Mesothelial cell of epicardium (in vitro differentiated cells): ENCODE measurements around the gene TANGO2. TPM values are rescaled to one million over a fixed set of nuclear protein-coding genes. Genes with fewer than 3 reads are reported as not detected.
A peak's percentile ranks its signal among the peaks of the same experiment; 100 is the strongest.

Experiments
- DNase-seq, 2 experiments: peaks; one replicate each; pipeline ENCODE4 v3.0.0; 2021; ENCODE audit warnings: low spot score in 2 of 2; ENCODE audit not compliant: unreplicated experiment in 2 of 2
- H3K27ac Mint-ChIP-seq: 2 replicates; pipeline ENCODE4 v1.8.0; 2021; ENCODE audit warnings: mixed read lengths
- H3K27me3 Mint-ChIP-seq: 2 replicates; pipeline ENCODE4 v1.8.0; 2021; ENCODE audit warnings: low read depth, mixed read lengths
- H3K36me3 Mint-ChIP-seq: 2 replicates; pipeline ENCODE4 v1.8.0; 2021; ENCODE audit warnings: mixed read lengths
- H3K4me1 Mint-ChIP-seq: 2 replicates; pipeline ENCODE4 v1.8.0; 2021; ENCODE audit warnings: mixed read lengths
- H3K4me3 Mint-ChIP-seq: 2 replicates; pipeline ENCODE4 v1.8.0; 2021; ENCODE audit warnings: mild to moderate bottlenecking, moderate library complexity, mixed read lengths
- H3K9me3 Mint-ChIP-seq: 2 replicates; pipeline ENCODE4 v1.8.0; 2021; ENCODE audit warnings: mixed read lengths
- total RNA-seq: library from RNA; stranded (reverse); gene quantifications from 3 replicates; pipeline ENCODE4 v1.2.1, GENCODE V29; 2021
- TF ChIP-seq, protein P1 (sequence below): fragments of 200-600 bp; sonication (generic); IDR thresholded peaks from one replicate; pipeline ENCODE4 v1.5.0; 2021; ENCODE audit warnings: antibody characterized with exemption; ENCODE audit not compliant: unreplicated experiment

The TANGO2 gene
- total RNA-seq, result 13.4 to 17.5 TPM (median 15.6 TPM) in 3 replicates

DNA sequence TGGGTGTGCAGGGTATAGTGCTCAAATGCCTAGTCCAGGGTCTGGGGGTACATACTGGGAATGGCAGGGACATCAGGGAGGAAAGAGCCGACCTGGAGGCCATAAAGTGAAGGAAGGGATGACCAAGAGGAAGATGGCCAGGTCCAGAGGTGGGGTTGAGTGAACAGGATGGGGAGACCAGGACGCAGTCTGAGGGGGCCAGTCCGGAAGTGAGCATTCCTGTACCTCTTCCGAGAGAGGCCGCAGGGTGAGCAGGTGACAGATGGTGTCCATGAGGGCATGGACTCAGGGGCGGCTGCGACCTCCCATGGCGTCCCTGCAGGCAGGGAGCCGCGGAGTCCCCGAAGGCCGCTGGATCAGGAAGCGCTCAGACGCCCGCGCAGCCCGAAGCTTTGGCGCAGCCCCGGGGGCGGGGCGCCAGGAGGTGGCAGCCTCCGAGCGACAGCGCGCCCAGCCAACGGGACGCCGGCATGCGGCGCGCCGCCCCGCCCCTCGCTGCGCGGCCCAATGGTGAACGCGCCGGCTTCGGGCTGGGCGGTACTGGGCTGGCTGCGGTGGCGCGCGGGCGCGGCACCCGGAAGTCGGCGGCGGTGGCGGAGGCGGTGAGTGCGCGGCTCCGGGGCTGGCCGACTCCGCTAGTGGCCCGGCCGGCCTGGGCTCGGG, at the start of gene TANGO2:
TSS of gene TANGO2 (plus strand) at position 578 of the 663 bp plus-strand sequence. CDS start 15,689 bp downstream, outside the sequence.
- Mint-ChIP-seq H3K27ac (no peak within 1 kb of the TSS), H3K4me3 (peak within 1 kb of the TSS; percentile 82), H3K27me3 (peaks cover 40% of the 10 kb centered on the region), H3K9me3 (no peaks in the 10 kb centered on the region), H3K4me1 (peaks cover 9% of the 10 kb centered on the region), H3K36me3 (no peaks in the 10 kb centered on the region)
- TF ChIP-seq, protein P1, sequence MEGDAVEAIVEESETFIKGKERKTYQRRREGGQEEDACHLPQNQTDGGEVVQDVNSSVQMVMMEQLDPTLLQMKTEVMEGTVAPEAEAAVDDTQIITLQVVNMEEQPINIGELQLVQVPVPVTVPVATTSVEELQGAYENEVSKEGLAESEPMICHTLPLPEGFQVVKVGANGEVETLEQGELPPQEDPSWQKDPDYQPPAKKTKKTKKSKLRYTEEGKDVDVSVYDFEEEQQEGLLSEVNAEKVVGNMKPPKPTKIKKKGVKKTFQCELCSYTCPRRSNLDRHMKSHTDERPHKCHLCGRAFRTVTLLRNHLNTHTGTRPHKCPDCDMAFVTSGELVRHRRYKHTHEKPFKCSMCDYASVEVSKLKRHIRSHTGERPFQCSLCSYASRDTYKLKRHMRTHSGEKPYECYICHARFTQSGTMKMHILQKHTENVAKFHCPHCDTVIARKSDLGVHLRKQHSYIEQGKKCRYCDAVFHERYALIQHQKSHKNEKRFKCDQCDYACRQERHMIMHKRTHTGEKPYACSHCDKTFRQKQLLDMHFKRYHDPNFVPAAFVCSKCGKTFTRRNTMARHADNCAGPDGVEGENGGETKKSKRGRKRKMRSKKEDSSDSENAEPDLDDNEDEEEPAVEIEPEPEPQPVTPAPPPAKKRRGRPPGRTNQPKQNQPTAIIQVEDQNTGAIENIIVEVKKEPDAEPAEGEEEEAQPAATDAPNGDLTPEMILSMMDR, result no peak
- peak; percentile 94 to 98 for DNase-seq

DNA sequence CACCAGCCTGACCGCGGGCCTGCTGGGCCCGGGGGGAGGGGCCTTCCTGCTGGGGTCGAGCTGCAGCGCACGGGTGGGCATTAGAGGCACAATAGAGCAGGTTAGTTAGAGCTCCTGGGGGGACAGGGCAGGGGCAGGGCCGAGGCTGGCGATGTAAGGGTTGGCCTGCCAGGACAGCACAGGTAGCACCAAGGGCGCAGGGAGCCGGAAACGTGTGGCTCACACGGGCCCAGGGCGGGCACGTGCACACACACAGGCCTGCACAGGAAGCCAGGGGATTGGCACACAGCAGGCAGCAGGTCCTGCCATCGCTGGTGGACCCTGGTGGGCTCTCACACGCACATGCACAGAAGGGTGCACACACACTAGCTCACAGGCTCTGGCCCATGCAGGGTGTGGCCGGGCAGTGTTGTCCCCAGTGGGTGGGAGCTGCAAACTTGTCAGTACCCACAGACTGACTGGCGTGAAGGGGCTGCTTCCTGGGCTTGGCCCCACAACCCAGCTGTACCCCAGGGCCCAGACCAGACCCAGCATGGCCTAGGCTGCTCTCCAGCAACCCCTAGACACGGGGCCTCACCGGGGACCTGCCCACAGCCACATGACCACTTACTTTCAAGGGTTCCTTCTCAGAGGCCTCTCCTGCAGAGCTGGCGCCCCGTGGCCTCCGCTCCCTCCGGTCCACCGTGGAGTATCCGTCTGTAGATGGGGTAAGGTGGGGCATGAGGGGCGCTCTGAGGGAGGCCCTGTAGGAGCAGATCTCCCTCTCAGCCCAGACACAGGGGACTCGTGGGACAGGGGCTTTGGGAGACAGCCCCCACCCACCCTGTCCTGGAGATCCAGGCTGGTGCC, 49.4 kb upstream of the TANGO2 start:
- Mint-ChIP-seq H3K4me1 (peaks cover 3% of the 10 kb centered on the region), H3K27ac (no peak overlapping the region), H3K4me3 (no peak overlapping the region), H3K9me3 (no peaks in the 10 kb centered on the region), H3K36me3 (peaks cover 17% of the 10 kb centered on the region), H3K27me3 (no peaks in the 10 kb centered on the region)
- TF ChIP-seq, protein P1, result no peak
- no peak for DNase-seq

DNA sequence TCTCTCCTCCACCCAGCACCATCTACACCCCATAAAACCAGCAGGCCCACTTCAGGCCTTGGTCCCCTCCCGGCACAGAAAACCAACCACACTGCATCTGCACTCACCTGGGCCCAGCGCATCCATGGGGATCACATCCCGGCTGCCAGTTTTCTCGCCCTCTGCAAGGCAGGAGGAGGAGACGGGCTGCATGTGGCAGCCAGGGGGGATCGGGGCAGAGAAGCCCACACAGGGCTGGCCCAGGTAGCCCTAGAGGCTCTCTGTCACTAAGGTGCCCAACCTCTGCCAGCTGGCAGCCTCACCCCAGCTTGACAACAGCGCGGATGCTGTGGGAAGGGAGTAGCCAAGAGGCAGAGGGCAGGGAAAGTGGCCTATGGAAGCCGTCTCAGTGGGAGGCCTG, 48.7 kb upstream of the TANGO2 start:
- DNase-seq, result no peak
- Mint-ChIP-seq H3K36me3 (peaks cover 10% of the 10 kb centered on the region), H3K27ac (no peak overlapping the region), H3K9me3 (no peaks in the 10 kb centered on the region), H3K4me3 (no peak overlapping the region), H3K27me3 (no peaks in the 10 kb centered on the region), H3K4me1 (peaks cover 3% of the 10 kb centered on the region)
- TF ChIP-seq, protein P1, result no peak

DNA sequence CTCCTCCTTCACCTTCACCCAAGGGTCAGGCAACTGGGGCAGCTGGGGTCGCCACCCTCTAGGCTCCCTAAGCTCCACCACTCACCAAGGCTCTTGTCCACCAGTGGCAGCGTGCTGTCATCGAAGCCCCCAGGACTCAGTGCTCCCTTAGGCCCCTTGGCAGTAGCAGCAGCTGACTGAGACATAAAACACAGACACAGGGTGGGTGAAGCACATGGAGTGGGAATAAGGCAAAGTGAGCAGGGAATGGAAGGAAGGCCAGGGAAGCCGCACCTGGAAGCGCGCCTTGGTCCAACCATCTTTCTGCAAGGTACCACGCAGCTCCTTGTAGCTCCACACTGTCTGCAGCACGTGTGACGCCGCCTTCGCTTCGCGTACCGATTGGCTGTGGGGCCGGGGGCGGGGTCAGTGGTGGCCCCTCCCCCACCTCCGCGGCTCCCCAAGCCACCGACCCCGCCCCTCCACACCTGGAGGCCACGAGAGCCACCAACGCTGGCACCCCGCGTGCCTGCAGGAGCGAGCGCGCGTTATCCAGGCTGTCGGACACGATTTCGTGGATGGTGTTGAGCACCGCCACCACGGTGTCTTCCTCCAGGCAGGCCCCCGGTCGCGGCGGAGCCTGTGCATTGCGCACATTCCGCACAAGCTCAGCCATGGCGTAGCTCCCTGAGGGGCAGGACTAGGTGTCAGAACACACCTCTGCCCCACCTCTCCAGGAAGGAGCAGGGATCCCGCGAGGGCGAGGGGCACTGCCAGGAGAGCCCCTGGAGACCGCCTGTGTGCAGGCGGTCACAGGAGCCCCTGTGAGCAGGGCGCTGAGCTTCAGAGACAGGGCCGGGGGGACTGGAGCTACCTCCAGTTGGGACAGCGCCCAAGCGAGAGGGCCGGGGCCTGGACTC, 48.0 kb upstream of the TANGO2 start:
- Mint-ChIP-seq H3K27ac (no peak overlapping the region), H3K4me3 (no peak overlapping the region), H3K27me3 (no peaks in the 10 kb centered on the region), H3K4me1 (peaks cover 3% of the 10 kb centered on the region), H3K9me3 (no peaks in the 10 kb centered on the region), H3K36me3 (peaks cover 8% of the 10 kb centered on the region)
- TF ChIP-seq, protein P1, result no peak
- DNase-seq, result no peak

- H3K9me3 Mint-ChIP-seq, result no peaks in the 10 kb centered on the region
- TF ChIP-seq, protein P1, result no peak
- H3K27me3 Mint-ChIP-seq, result no peaks in the 10 kb centered on the region
- no peak overlapping the region for H3K27ac Mint-ChIP-seq
- DNase-seq, result no peak
- peaks cover 8% of the 10 kb centered on the region for H3K36me3 Mint-ChIP-seq
- peaks cover 3% of the 10 kb centered on the region for H3K4me1 Mint-ChIP-seq
- H3K4me3 Mint-ChIP-seq, result no peak overlapping the region
Observed at GRCh38 chr22:19973551-19974267, 47.2 kb upstream of the TANGO2 start.
